Neuronal stem cell (in vitro differentiated cells): ENCODE results near the gene RABL3.

ENCODE experiments used
- DNase-seq: peaks from one replicate; pipeline ENCODE4 v3.0.0-alpha.2; 2013; ENCODE audit warnings: low spot score
- H2AFZ ChIP-seq: one replicate; pipeline ENCODE4 v1.6.1; 2013; ENCODE audit warnings: mild to moderate bottlenecking, low read length, inconsistent platforms
- H2AK5ac ChIP-seq: 2 replicates; pipeline ENCODE4 v1.6.1; 2013; ENCODE audit warnings: low read depth, mild to moderate bottlenecking, inconsistent platforms, low read length, moderate library complexity, mixed read lengths
- H2BK120ac ChIP-seq: 2 replicates; pipeline ENCODE4 v1.6.1; 2013; ENCODE audit warnings: low read depth, mild to moderate bottlenecking, inconsistent platforms, low read length, moderate library complexity, mixed read lengths
- H2BK12ac ChIP-seq: one replicate; pipeline ENCODE4 v1.6.1; 2013; ENCODE audit warnings: low read length, inconsistent platforms
- H2BK15ac ChIP-seq: 2 replicates; pipeline ENCODE4 v1.6.1; 2013; ENCODE audit warnings: mild to moderate bottlenecking, low read length, inconsistent platforms, mixed read lengths
- H2BK5ac ChIP-seq: one replicate; pipeline ENCODE4 v1.6.1; 2013; ENCODE audit warnings: inconsistent platforms, mild to moderate bottlenecking, low read length, moderate library complexity
- H3K14ac ChIP-seq: one replicate; pipeline ENCODE4 v1.6.1; 2013; ENCODE audit warnings: low read length, inconsistent platforms
- H3K18ac ChIP-seq: 2 replicates; pipeline ENCODE4 v1.6.1; 2013; ENCODE audit warnings: low read length, inconsistent platforms
- H3K23ac ChIP-seq: 2 replicates; pipeline ENCODE4 v1.6.1; 2013; ENCODE audit warnings: low read depth, mild to moderate bottlenecking, mixed read lengths, low read length, inconsistent platforms; ENCODE audit not compliant: poor library complexity
- H3K27ac ChIP-seq: replicated peaks from 3 replicates; pipeline ENCODE4 v1.5.1; 2013; ENCODE audit warnings: low read length, inconsistent platforms
- H3K27me3 ChIP-seq, 3 experiments: 2 replicates each; pipeline ENCODE4 v1.6.1; 2013; ENCODE audit warnings: low read length in 3 of 3, mild to moderate bottlenecking in 2 of 3, inconsistent platforms in 1 of 3, low read depth in 1 of 3, mixed read lengths in 1 of 3, moderate library complexity in 1 of 3; ENCODE audit not compliant: control insufficient read depth in 3 of 3, insufficient read depth in 3 of 3
- H3K36me3 ChIP-seq, 2 donors: replicated peaks in 1 of 2; 2 replicates each; pipeline ENCODE4 v1.6.1; 2013; ENCODE audit warnings: low read length in 2 of 2; ENCODE audit not compliant: control insufficient read depth in 2 of 2, insufficient read depth in 2 of 2
- H3K4ac ChIP-seq: 2 replicates; pipeline ENCODE4 v1.6.1; 2013; ENCODE audit warnings: inconsistent platforms, mild to moderate bottlenecking, low read length, moderate library complexity
- H3K4me1 ChIP-seq, 2 donors: 1 replicate in 1 of 2; 2 replicates in 1 of 2; pipeline ENCODE4 v1.6.1; 2013; ENCODE audit warnings: low read length in 2 of 2, low read depth in 1 of 2; ENCODE audit not compliant: control insufficient read depth in 2 of 2, insufficient read depth in 1 of 2
- H3K4me2 ChIP-seq: one replicate; pipeline ENCODE4 v1.6.1; 2013; ENCODE audit warnings: mild to moderate bottlenecking, low read length, inconsistent platforms; ENCODE audit not compliant: insufficient read depth, poor library complexity, severe bottlenecking
- H3K4me3 ChIP-seq, 2 donors: 2 replicates each; pipeline ENCODE4 v1.5.1; 2013; ENCODE audit warnings: low read length in 2 of 2, mild to moderate bottlenecking in 2 of 2, inconsistent platforms in 1 of 2, moderate library complexity in 1 of 2
- H3K79me1 ChIP-seq: one replicate; pipeline ENCODE4 v1.6.1; 2013; ENCODE audit warnings: low read depth, mild to moderate bottlenecking, inconsistent platforms, low read length, moderate library complexity
- H3K9ac ChIP-seq: one replicate; pipeline ENCODE4 v1.6.1; 2013; ENCODE audit warnings: mild to moderate bottlenecking, low read depth, low read length, inconsistent platforms; ENCODE audit not compliant: poor library complexity
- H3K9me3 ChIP-seq, 2 donors: replicated peaks in 1 of 2; 2 replicates each; pipeline versions ENCODE3 to v1.6.1; 2013; ENCODE audit warnings: low read length in 2 of 2, mild to moderate bottlenecking in 2 of 2, inconsistent platforms in 1 of 2, low read depth in 1 of 2, mixed read lengths in 1 of 2, moderate library complexity in 1 of 2; ENCODE audit not compliant: control insufficient read depth in 2 of 2, insufficient read depth in 1 of 2
- H4K8ac ChIP-seq: one replicate; pipeline ENCODE4 v1.6.1; 2013; ENCODE audit warnings: low read depth, mild to moderate bottlenecking, inconsistent platforms, low read length, moderate library complexity
- H4K91ac ChIP-seq: one replicate; pipeline ENCODE4 v1.6.1; 2013; ENCODE audit warnings: low read length, low read depth, mild to moderate bottlenecking, inconsistent platforms; ENCODE audit not compliant: poor library complexity
- WGBS, 2 donors: extraction: QIAGEN DNeasy Blood & Tissue Kit; methylation state at CpG; one replicate each; pipeline ENCODE4 v1.1.7; 2013; ENCODE audit warnings: missing lambda C conversion rate in 2 of 2, mixed read lengths in 1 of 2; ENCODE audit not compliant: insufficient read length in 2 of 2, insufficient replicate concordance in 1 of 2; ENCODE audit errors: extremely low coverage in 2 of 2; 5-methylcytosine and 5-hydroxymethylcytosine counted together

Gene RABL3

GRCh38 chr3:120661106-120661905 is 81.0 kb downstream of the RABL3 start:
- Histone ChIP-seq H2AK5ac (no peak overlapping the region), H3K27me3 (no peaks in the 10 kb centered on the region), H3K18ac (no peak overlapping the region), H3K36me3 (no peaks in the 10 kb centered on the region), H3K27ac (no peak overlapping the region), H3K79me1 (no peaks in the 10 kb centered on the region), H4K91ac (no peak overlapping the region), H3K9me3 (peaks cover 0 to 8% of the 10 kb centered on the region in 2 donors), H2BK12ac (no peak overlapping the region), H3K4ac (no peak overlapping the region), H3K4me1 (no peaks in the 10 kb centered on the region), H2BK5ac (no peak overlapping the region), H3K4me2 (no peak overlapping the region), H3K14ac (no peak overlapping the region), H3K9ac (no peak overlapping the region), H4K8ac (no peak overlapping the region), H3K4me3 (no peak overlapping the region), H3K23ac (no peak overlapping the region), H2BK15ac (no peak overlapping the region), H2BK120ac (no peak overlapping the region), H2AFZ (no peak overlapping the region)
- DNase-seq = no peak
- WGBS, 2 donors = no CpG with 5 or more reads among the region's 2 CpGs

- no peaks in the 10 kb centered on the region for H3K36me3 ChIP-seq
- H2BK12ac ChIP-seq = no peak overlapping the region
- H3K27ac ChIP-seq = no peak overlapping the region
- H4K91ac ChIP-seq = no peak overlapping the region
- DNase-seq = no peak
- H3K23ac ChIP-seq = no peak overlapping the region
- no peak overlapping the region for H3K9ac ChIP-seq
- H4K8ac ChIP-seq = no peak overlapping the region
- peaks cover 0 to 8% of the 10 kb centered on the region in 2 donors for H3K9me3 ChIP-seq
- no peak overlapping the region for H2AK5ac ChIP-seq
- H3K18ac ChIP-seq = no peak overlapping the region
- no CpG with 5 or more reads among the region's 2 CpGs for WGBS, 2 donors
- no peak overlapping the region for H3K14ac ChIP-seq
- H2AFZ ChIP-seq = no peak overlapping the region
- H3K4ac ChIP-seq = no peak overlapping the region
- no peaks in the 10 kb centered on the region for H3K4me1 ChIP-seq
- H3K4me2 ChIP-seq = no peak overlapping the region
- H3K79me1 ChIP-seq = no peaks in the 10 kb centered on the region
- no peak overlapping the region for H3K4me3 ChIP-seq
- no peak overlapping the region for H2BK120ac ChIP-seq
- H2BK5ac ChIP-seq = no peak overlapping the region
- no peaks in the 10 kb centered on the region for H3K27me3 ChIP-seq
- no peak overlapping the region for H2BK15ac ChIP-seq
Observed at GRCh38 chr3:120659834-120660233, 82.5 kb downstream of the RABL3 start.

- H3K4me3 ChIP-seq = no peak overlapping the region
- H3K18ac ChIP-seq = no peak overlapping the region
- H4K91ac ChIP-seq = no peak overlapping the region
- H3K4me2 ChIP-seq = no peak overlapping the region
- no peak overlapping the region for H3K14ac ChIP-seq
- no peak overlapping the region for H2BK5ac ChIP-seq
- no peak overlapping the region for H4K8ac ChIP-seq
- H3K4me1 ChIP-seq = no peaks in the 10 kb centered on the region
- no peak overlapping the region for H2AK5ac ChIP-seq
- H3K79me1 ChIP-seq = no peaks in the 10 kb centered on the region
- H3K9ac ChIP-seq = no peak overlapping the region
- no peaks in the 10 kb centered on the region for H3K36me3 ChIP-seq
- H3K27me3 ChIP-seq = no peaks in the 10 kb centered on the region
- H2BK12ac ChIP-seq = no peak overlapping the region
- no peak overlapping the region for H3K4ac ChIP-seq
- H2BK120ac ChIP-seq = no peak overlapping the region
- H3K23ac ChIP-seq = no peak overlapping the region
- no CpG with 5 or more reads among the region's 1 CpG for whole genome bisulfite sequencing, 2 donors
- no peak overlapping the region for H2BK15ac ChIP-seq
- H3K9me3 ChIP-seq = peaks cover 0 to 8% of the 10 kb centered on the region in 2 donors
- no peak overlapping the region for H3K27ac ChIP-seq
- H2AFZ ChIP-seq = no peak overlapping the region
- DNase-seq = no peak
Observed at GRCh38 chr3:120659285-120659684, 83.0 kb downstream of the RABL3 start.

- no peak overlapping the region for H3K4me3 ChIP-seq
- H2AK5ac ChIP-seq = no peak overlapping the region
- no peaks in the 10 kb centered on the region for H3K27me3 ChIP-seq
- DNase-seq = no peak
- H3K18ac ChIP-seq = no peak overlapping the region
- no peaks in the 10 kb centered on the region for H3K4me1 ChIP-seq
- H2BK15ac ChIP-seq = no peak overlapping the region
- H4K8ac ChIP-seq = no peak overlapping the region
- H4K91ac ChIP-seq = no peak overlapping the region
- H2BK5ac ChIP-seq = no peak overlapping the region
- H3K36me3 ChIP-seq = no peaks in the 10 kb centered on the region
- no peak overlapping the region for H3K14ac ChIP-seq
- H3K9ac ChIP-seq = no peak overlapping the region
- no peaks in the 10 kb centered on the region for H3K79me1 ChIP-seq
- no peak overlapping the region for H3K4me2 ChIP-seq
- H3K4ac ChIP-seq = no peak overlapping the region
- no peak overlapping the region for H3K27ac ChIP-seq
- no peak overlapping the region for H2AFZ ChIP-seq
- H2BK12ac ChIP-seq = no peak overlapping the region
- H2BK120ac ChIP-seq = no peak overlapping the region
- no CpG with 5 or more reads among the region's 5 CpGs for WGBS, 2 donors
- H3K23ac ChIP-seq = peak overlapping the region; percentile 76
- no peaks in the 10 kb centered on the region for H3K9me3 ChIP-seq
Observed at GRCh38 chr3:120652896-120653545, 89.3 kb downstream of the RABL3 start.
